Fibroblast of lung (primary cell): ENCODE results near the gene UBE2E2. TPM values are rescaled to one million over a fixed set of nuclear protein-coding genes. Genes with fewer than 3 reads are reported as not detected.

Experiments used
- DNase-seq, 2 donors: peaks; one replicate each; pipeline versions ENCODE4 v3.0.0 to v3.0.0-alpha.2; 2010; ENCODE audit warnings: low read depth in 2 of 2
- H2AFZ ChIP-seq: 2 replicates; pipeline ENCODE4 v1.5.1; 2012; ENCODE audit warnings: low read length, control low read depth, inconsistent platforms
- H3K27ac ChIP-seq: 2 replicates; pipeline ENCODE4 v1.5.1; 2011; ENCODE audit warnings: low read length, control low read depth; ENCODE audit not compliant: insufficient read depth
- H3K27me3 ChIP-seq: 2 replicates; pipeline ENCODE4 v1.5.1; 2011; ENCODE audit warnings: mild to moderate bottlenecking, low read length; ENCODE audit not compliant: control insufficient read depth, insufficient read depth
- H3K36me3 ChIP-seq: 2 replicates; pipeline ENCODE4 v1.5.1; 2011; ENCODE audit warnings: low read length; ENCODE audit not compliant: control insufficient read depth, insufficient read depth
- H3K4me1 ChIP-seq: 2 replicates; pipeline ENCODE4 v1.5.1; 2011; ENCODE audit warnings: low read length; ENCODE audit not compliant: control insufficient read depth, insufficient read depth; ENCODE audit errors: extremely low read depth
- H3K4me2 ChIP-seq: 2 replicates; pipeline ENCODE4 v1.5.1; 2011; ENCODE audit warnings: low read length, control low read depth; ENCODE audit not compliant: insufficient read depth; ENCODE audit errors: extremely low read depth
- H3K4me3 ChIP-seq, 4 experiments: fragments of 200-600 bp in 1 of 4; sonication (generic) in 1 of 4; replicated peaks in 1 of 4; 2 replicates each; pipeline ENCODE4 v1.5.1; 2011 to 2016; ENCODE audit warnings: low read length in 4 of 4, low read depth in 3 of 4, mild to moderate bottlenecking in 3 of 4, control low read depth in 2 of 4, inconsistent platforms in 1 of 4, mixed read lengths in 1 of 4; ENCODE audit not compliant: insufficient read depth in 1 of 4; ENCODE audit errors: control extremely low read depth in 1 of 4
- H3K79me2 ChIP-seq: 2 replicates; pipeline ENCODE4 v1.5.1; 2012; ENCODE audit warnings: mild to moderate bottlenecking, low read length, inconsistent platforms; ENCODE audit not compliant: control insufficient read depth, insufficient read depth
- H3K9ac ChIP-seq: 2 replicates; pipeline ENCODE4 v1.5.1; 2011; ENCODE audit warnings: mild to moderate bottlenecking, low read length, control low read depth; ENCODE audit not compliant: insufficient read depth
- H3K9me3 ChIP-seq: 2 replicates; pipeline ENCODE4 v1.5.1; 2012; ENCODE audit warnings: low read depth, low read length; ENCODE audit not compliant: control insufficient read depth, insufficient read depth
- H4K20me1 ChIP-seq: 2 replicates; pipeline ENCODE4 v1.5.1; 2011; ENCODE audit warnings: low read length; ENCODE audit not compliant: control insufficient read depth, insufficient read depth; ENCODE audit errors: extremely low read depth
- EZH2 ChIP-seq: IDR thresholded peaks from 2 replicates; pipeline ENCODE4 v1.5.1; 2012; ENCODE audit warnings: low read length, control low read depth, mild to moderate bottlenecking; ENCODE audit errors: missing control alignments
- polyA plus RNA-seq, 2 donors: library from polyadenylated mRNA; depleted of rRNA in 1 of 2; stranded (reverse) in 1 of 2; unstranded in 1 of 2; fragments of >200 nt; gene quantifications; 2 replicates each; pipeline ENCODE4 v1.2.1, GENCODE V29; 2011 to 2012; ENCODE audit warnings: missing spikeins in 1 of 2
- total RNA-seq: library from RNA; depleted of rRNA; stranded (reverse); fragments of >200 nt; gene quantifications from 2 replicates; pipeline ENCODE4 v1.2.1, GENCODE V29; 2014
- TF ChIP-seq, protein P1 (sequence below), 2 donors: IDR thresholded peaks in 1 of 2; conservative IDR thresholded peaks in 1 of 2; 1 replicate in 1 of 2; 2 replicates in 1 of 2; pipeline ENCODE4 v1.5.1; 2011 to 2012; ENCODE audit warnings: low read length in 2 of 2, control low read depth in 1 of 2, inconsistent platforms in 1 of 2, low read depth in 1 of 2, mild to moderate bottlenecking in 1 of 2

Gene UBE2E2
- total and polyA plus RNA-seq, 2 donors (not counting 1 experiment from before 2014, with no cell fraction given) = 79.8 to 127 TPM

DNA sequence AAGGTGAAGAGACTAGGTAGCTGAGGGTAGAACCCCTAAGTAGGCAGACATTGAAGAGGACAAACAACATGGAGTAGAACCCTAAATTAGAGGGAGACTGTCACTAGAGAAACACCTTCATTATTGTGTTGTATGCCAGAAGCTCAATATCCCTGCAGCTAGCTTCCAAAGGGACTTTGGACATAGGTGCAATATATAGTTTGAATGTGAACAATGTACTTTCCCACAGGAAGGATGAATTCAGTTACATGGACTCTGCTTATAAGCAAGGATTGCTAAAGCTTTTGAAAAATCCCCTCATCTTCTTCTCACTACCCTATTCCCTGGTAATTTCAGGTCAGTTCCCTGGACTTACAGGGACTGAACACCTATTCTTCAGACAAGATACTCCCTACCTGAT, 288.9 kb downstream of the UBE2E2 start:
- Histone ChIP-seq H3K27me3 (no peaks in the 10 kb centered on the region), H3K36me3 (no peaks in the 10 kb centered on the region), H3K9ac (no peak overlapping the region), H3K9me3 (no peaks in the 10 kb centered on the region), H3K4me1 (no peaks in the 10 kb centered on the region), H2AFZ (no peak overlapping the region), H4K20me1 (no peaks in the 10 kb centered on the region), H3K27ac (no peak overlapping the region), H3K4me2 (no peak overlapping the region), H3K4me3 (no peak overlapping the region), H3K79me2 (no peaks in the 10 kb centered on the region)
- no peak for DNase-seq
- TF ChIP-seq, protein P1, sequence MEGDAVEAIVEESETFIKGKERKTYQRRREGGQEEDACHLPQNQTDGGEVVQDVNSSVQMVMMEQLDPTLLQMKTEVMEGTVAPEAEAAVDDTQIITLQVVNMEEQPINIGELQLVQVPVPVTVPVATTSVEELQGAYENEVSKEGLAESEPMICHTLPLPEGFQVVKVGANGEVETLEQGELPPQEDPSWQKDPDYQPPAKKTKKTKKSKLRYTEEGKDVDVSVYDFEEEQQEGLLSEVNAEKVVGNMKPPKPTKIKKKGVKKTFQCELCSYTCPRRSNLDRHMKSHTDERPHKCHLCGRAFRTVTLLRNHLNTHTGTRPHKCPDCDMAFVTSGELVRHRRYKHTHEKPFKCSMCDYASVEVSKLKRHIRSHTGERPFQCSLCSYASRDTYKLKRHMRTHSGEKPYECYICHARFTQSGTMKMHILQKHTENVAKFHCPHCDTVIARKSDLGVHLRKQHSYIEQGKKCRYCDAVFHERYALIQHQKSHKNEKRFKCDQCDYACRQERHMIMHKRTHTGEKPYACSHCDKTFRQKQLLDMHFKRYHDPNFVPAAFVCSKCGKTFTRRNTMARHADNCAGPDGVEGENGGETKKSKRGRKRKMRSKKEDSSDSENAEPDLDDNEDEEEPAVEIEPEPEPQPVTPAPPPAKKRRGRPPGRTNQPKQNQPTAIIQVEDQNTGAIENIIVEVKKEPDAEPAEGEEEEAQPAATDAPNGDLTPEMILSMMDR (conservative IDR thresholded peaks at IDR 0.05 in 1 of 2, IDR thresholded peaks at IDR 0.05 in 1 of 2; ENCODE audit: low read depth in 1 of 2, low read length in 2 of 2) = no peak
- no peak for TF ChIP-seq EZH2

DNA sequence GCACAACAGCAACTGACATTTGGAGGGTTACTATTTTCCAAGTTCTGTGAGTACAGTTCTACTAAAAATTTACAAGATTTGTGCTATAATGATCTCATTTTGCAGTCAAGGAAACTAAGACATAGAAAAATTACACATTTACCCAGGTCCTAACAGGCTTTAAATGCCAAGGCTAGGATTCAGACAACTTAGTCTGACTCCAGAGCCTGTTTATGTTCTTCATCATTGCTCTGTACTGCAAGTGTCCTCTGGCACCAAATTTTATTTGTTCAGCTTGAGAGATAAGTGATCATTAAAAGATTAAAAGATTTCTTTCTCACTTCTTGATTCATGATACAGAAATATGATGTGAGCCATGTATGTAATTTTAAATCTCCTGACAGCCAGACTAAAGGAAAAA, 290.8 kb downstream of the UBE2E2 start:
- no peaks in the 10 kb centered on the region for H3K9me3 ChIP-seq
- H2AFZ ChIP-seq = no peak overlapping the region
- no peak overlapping the region for H3K9ac ChIP-seq
- no peaks in the 10 kb centered on the region for H3K27me3 ChIP-seq
- DNase-seq = no peak
- no peaks in the 10 kb centered on the region for H3K79me2 ChIP-seq
- H3K36me3 ChIP-seq = no peaks in the 10 kb centered on the region
- no peak overlapping the region for H3K4me2 ChIP-seq
- no peaks in the 10 kb centered on the region for H3K4me1 ChIP-seq
- H3K4me3 ChIP-seq = no peak overlapping the region
- no peak overlapping the region for H3K27ac ChIP-seq
- no peaks in the 10 kb centered on the region for H4K20me1 ChIP-seq
- TF ChIP-seq, protein P1 (conservative IDR thresholded peaks at IDR 0.05 in 1 of 2, IDR thresholded peaks at IDR 0.05 in 1 of 2; ENCODE audit: low read depth in 1 of 2, low read length in 2 of 2) = no peak
- no peak for TF ChIP-seq EZH2

DNA sequence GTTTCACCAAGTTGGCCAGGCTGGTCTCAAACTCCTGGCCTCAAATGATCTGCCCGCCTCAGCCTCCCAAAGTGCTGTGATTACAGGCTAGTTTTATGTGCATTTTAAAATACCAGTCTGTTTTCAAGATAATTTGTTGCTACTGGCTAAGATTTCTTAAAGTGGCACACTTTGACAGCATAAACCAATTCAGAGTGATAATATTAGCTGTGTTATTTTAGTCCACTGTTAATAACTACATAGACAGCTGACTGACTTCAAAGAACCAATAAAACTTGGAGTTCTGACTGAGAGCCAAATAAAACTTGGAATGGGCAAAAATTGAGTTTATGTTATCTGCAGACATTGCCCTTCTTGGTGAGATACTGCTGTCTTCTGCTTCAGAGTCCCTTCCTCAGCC, 291.8 kb downstream of the UBE2E2 start:
- Histone ChIP-seq H3K4me1 (no peaks in the 10 kb centered on the region), H3K4me2 (no peak overlapping the region), H3K9ac (no peak overlapping the region), H2AFZ (no peak overlapping the region), H3K79me2 (no peaks in the 10 kb centered on the region), H3K9me3 (no peaks in the 10 kb centered on the region), H3K4me3 (no peak overlapping the region), H3K36me3 (no peaks in the 10 kb centered on the region), H3K27me3 (no peaks in the 10 kb centered on the region), H3K27ac (no peak overlapping the region), H4K20me1 (no peaks in the 10 kb centered on the region)
- DNase-seq = no peak
- TF ChIP-seq, protein P1 (conservative IDR thresholded peaks at IDR 0.05 in 1 of 2, IDR thresholded peaks at IDR 0.05 in 1 of 2; ENCODE audit: low read depth in 1 of 2, low read length in 2 of 2) = no peak
- no peak for TF ChIP-seq EZH2
